Osteocyte (in vitro differentiated cells): Measurements from ENCODE around the gene SLC27A5. TPM values are rescaled to one million over a fixed set of nuclear protein-coding genes. Genes with fewer than 3 reads are reported as not detected.
A peak's percentile ranks its signal among the peaks of the same experiment; 100 is the strongest.

Experiments used
- DNase-seq: peaks from one replicate; pipeline ENCODE4 v3.0.0; 2021; ENCODE audit warnings: mixed read lengths; ENCODE audit not compliant: unreplicated experiment; ENCODE audit errors: extremely low spot score
- H3K27ac Mint-ChIP-seq: one replicate; pipeline ENCODE4 v1.8.0; 2021; ENCODE audit warnings: mild to moderate bottlenecking, mixed read lengths; ENCODE audit not compliant: unreplicated experiment
- H3K27me3 Mint-ChIP-seq: one replicate; pipeline ENCODE4 v1.8.0; 2021; ENCODE audit warnings: mixed read lengths; ENCODE audit not compliant: unreplicated experiment
- H3K36me3 Mint-ChIP-seq: one replicate; pipeline ENCODE4 v1.8.0; 2021; ENCODE audit warnings: mixed read lengths; ENCODE audit not compliant: unreplicated experiment
- H3K4me1 Mint-ChIP-seq: one replicate; pipeline ENCODE4 v1.8.0; 2021; ENCODE audit warnings: mixed read lengths; ENCODE audit not compliant: unreplicated experiment
- H3K4me3 Mint-ChIP-seq: one replicate; pipeline ENCODE4 v1.8.0; 2021; ENCODE audit warnings: mild to moderate bottlenecking, moderate library complexity, mixed read lengths; ENCODE audit not compliant: unreplicated experiment
- H3K9me3 Mint-ChIP-seq: one replicate; pipeline ENCODE4 v1.8.0; 2021; ENCODE audit warnings: mixed read lengths; ENCODE audit not compliant: unreplicated experiment
- total RNA-seq: library from RNA; stranded (reverse); gene quantifications from 2 replicates; pipeline ENCODE4 v1.2.1, GENCODE V29; 2021
- TF ChIP-seq, protein P1 (sequence below): fragments of 200-600 bp; sonication (generic); IDR thresholded peaks from 2 replicates; pipeline ENCODE4 v1.5.0; 2021; ENCODE audit warnings: antibody characterized with exemption, mild to moderate bottlenecking, moderate library complexity

SLC27A5 gene
- total RNA-seq, 1 donor from 2014 or later, result 7.5 TPM

DNA sequence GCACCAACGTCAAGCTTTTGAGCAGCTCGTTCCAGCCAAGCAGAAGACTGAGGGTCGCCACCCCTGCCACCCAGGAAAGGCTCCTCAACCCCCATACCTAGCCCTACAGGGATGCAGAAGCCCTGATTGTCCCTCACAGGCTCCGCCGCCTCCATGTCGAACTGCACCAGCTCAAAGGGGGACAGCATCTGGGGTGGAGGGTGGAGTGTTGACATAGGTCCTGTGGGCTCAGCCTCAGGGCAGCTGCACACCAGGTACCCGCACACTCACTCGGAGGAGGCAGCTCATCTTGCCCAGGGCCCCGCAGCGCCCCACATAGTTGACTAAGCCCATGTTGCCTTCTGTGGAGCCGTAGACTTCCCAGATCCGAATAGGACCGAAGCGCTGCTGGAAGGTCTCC lies 11.6 kb downstream of the SLC27A5 start:
- no peaks in the 10 kb centered on the region for H3K36me3 Mint-ChIP-seq

DNA sequence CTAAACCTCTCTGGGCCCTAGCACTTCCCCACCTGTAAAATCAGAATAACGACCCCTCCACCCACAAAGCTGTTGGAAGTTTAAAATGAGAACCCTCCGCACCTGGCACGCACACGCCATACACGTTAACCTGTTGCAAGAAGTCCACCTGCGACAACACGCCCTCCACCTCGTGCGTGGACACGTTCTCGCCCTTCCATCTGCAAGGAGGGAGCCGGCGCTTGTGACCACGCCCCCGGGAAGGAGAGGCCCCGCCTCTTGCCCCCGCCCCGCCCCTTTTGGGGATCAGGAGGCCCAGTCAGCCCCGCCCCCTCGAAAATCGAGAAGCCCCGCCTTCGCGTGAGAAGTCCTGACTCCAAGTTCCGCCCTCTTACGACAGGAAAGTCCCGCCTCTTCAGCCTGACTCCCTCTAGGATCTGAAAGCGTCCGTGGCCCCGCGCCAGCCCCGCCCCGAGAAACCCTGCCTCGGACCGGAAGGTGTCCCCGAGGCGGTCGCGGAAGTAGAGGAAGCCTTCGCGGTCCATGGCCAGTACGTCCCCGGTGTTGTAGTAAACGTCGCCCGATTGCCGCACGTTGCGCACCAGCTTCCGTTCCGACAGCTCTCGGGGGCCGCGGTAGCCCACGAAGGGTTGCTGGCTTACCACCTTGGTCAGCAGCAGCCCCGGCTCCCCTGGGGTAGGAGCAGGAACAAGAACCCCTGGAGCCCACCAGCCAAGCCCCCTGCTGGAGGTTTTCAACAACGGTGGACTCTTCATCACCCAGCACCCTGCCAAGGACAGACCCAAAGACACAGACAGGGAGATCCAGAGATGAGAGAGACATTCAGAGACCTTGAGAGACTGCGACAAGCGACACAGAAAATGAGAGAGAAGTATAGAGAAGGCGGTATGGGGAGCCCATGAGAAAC lies 12.5 kb downstream of the SLC27A5 start:
- peak overlapping the region; percentile 86 for H3K4me3 Mint-ChIP-seq
- peak overlapping the region; percentile 94 for H3K27ac Mint-ChIP-seq
- no peaks in the 10 kb centered on the region for H3K36me3 Mint-ChIP-seq
- H3K9me3 Mint-ChIP-seq, result no peaks in the 10 kb centered on the region
- peak; percentile 100 for DNase-seq
- H3K4me1 Mint-ChIP-seq, result peaks cover 14% of the 10 kb centered on the region
- no peaks in the 10 kb centered on the region for H3K27me3 Mint-ChIP-seq
- TF ChIP-seq, protein P1, sequence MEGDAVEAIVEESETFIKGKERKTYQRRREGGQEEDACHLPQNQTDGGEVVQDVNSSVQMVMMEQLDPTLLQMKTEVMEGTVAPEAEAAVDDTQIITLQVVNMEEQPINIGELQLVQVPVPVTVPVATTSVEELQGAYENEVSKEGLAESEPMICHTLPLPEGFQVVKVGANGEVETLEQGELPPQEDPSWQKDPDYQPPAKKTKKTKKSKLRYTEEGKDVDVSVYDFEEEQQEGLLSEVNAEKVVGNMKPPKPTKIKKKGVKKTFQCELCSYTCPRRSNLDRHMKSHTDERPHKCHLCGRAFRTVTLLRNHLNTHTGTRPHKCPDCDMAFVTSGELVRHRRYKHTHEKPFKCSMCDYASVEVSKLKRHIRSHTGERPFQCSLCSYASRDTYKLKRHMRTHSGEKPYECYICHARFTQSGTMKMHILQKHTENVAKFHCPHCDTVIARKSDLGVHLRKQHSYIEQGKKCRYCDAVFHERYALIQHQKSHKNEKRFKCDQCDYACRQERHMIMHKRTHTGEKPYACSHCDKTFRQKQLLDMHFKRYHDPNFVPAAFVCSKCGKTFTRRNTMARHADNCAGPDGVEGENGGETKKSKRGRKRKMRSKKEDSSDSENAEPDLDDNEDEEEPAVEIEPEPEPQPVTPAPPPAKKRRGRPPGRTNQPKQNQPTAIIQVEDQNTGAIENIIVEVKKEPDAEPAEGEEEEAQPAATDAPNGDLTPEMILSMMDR, result peak; percentile 51

More for the DNA sequence above, 11.6 kb downstream of the SLC27A5 start:
- no peaks in the 10 kb centered on the region for H3K9me3 Mint-ChIP-seq
- TF ChIP-seq, protein P1, result no peak
- H3K4me3 Mint-ChIP-seq, result peak overlapping the region; percentile 86
- no peak for DNase-seq
- peaks cover 14% of the 10 kb centered on the region for H3K4me1 Mint-ChIP-seq
- H3K27ac Mint-ChIP-seq, result peak overlapping the region; percentile 94
- no peaks in the 10 kb centered on the region for H3K27me3 Mint-ChIP-seq

DNA sequence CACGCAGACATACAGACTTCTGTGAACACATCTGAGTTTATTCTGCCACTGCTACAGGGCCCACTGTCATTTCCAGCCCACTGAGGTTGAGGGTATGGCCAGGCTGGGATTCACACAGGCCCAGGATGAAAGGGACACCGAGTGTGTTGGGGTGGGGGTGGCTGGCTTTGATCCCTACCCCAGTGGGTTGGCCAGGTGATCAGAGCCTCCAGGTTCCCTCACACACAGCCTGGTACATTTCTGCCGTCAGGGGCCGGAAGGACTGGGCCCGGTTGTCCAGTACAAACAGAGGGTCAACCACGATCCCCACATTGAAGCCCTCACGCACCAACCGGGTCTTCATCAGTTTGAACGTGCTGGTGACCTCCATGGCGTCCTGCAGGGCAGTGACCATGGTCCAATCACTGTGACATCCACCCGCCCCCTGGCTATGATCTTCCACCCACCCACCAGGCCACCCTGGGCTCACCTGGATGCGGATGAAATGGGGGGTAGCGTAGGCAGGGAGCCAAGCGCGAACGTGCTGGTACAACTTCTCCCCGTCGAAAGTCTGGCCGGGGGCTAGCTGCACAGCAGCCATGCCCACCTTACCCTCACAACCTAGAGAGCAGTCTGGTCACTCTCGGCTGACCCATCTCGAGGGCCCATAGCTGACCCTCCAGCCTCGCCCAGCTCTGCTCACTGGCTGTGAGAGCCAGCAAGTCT lies 13.3 kb downstream of the SLC27A5 start:
- no peak for DNase-seq

DNA sequence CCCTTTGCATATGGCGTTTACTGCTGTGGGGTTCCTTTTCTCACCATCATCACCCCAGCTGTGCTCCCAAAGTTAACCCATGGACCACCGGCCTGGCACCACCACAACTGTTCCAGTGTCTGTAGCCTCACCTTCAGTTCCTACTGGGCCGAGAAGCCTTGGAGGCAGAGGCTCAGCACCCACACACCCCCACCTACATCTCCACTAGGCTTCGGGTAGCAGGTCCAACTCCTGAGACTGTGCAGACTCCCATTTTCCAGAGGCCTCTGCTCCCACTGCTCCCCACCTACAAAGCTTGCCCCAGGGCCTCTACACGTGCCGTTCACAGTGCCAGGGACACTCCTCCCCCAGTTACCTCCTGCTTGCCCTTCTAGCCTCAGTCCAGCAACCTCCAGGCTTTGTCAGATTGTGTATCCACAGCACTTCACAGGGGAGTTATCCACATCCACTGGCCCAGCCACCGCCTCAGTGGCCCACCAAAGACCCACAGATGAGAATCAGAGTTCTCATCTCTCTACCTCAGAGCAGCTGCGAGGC lies 14.1 kb downstream of the SLC27A5 start:
- DNase-seq, result no peak
- Mint-ChIP-seq H3K4me3 (no peak overlapping the region), H3K27me3 (no peaks in the 10 kb centered on the region), H3K36me3 (no peaks in the 10 kb centered on the region), H3K9me3 (no peaks in the 10 kb centered on the region), H3K4me1 (peaks cover 14% of the 10 kb centered on the region), H3K27ac (no peak overlapping the region)
- TF ChIP-seq, protein P1, result no peak

More for the DNA sequence above, 13.3 kb downstream of the SLC27A5 start:
- H3K27me3 Mint-ChIP-seq, result no peaks in the 10 kb centered on the region
- no peaks in the 10 kb centered on the region for H3K36me3 Mint-ChIP-seq
- TF ChIP-seq, protein P1, result no peak
- H3K4me1 Mint-ChIP-seq, result peaks cover 14% of the 10 kb centered on the region
- H3K9me3 Mint-ChIP-seq, result no peaks in the 10 kb centered on the region
- peak overlapping the region; percentile 86 for H3K4me3 Mint-ChIP-seq
- peak overlapping the region; percentile 94 for H3K27ac Mint-ChIP-seq

DNA sequence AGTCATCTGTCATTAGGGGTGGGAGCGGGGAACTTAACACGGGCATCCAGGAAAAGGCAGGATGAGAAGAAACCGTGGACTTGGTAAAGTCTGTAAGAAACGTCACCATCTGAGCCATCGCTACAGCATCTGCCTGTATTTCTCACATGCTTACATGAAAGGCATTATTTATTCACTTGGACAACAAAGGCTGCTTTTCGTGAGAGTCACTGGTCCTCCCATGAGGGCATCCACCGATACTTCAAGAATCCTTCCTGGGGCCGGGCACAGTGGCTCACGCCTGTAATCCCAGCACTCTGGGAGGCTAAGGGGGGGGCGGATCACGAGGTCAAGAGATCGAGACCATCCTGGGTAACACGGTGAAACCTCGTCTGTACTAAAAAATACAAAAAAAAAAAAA lies 19.5 kb downstream of the SLC27A5 start:
- TF ChIP-seq, protein P1, result no peak
- no peaks in the 10 kb centered on the region for H3K27me3 Mint-ChIP-seq
- no peaks in the 10 kb centered on the region for H3K9me3 Mint-ChIP-seq
- no peak overlapping the region for H3K27ac Mint-ChIP-seq
- H3K4me1 Mint-ChIP-seq, result no peaks in the 10 kb centered on the region
- no peaks in the 10 kb centered on the region for H3K36me3 Mint-ChIP-seq
- H3K4me3 Mint-ChIP-seq, result no peak overlapping the region
- no peak for DNase-seq
